Measurements from ENCODE around the gene KCNH8.
"Not testable (repeated sequence)": the region's sequence is repeated elsewhere in the genome, so short reads cannot be mapped to it uniquely, and the experiment has no call there.

KCNH8 gene

GRCh38 chr3:19147905-19148767 is at the start of gene KCNH8:
TSS of gene KCNH8 (plus strand) at chr3:19148510. CDS start at chr3:19148720, 210 bp downstream.
- DNase-seq = no peak

DNA sequence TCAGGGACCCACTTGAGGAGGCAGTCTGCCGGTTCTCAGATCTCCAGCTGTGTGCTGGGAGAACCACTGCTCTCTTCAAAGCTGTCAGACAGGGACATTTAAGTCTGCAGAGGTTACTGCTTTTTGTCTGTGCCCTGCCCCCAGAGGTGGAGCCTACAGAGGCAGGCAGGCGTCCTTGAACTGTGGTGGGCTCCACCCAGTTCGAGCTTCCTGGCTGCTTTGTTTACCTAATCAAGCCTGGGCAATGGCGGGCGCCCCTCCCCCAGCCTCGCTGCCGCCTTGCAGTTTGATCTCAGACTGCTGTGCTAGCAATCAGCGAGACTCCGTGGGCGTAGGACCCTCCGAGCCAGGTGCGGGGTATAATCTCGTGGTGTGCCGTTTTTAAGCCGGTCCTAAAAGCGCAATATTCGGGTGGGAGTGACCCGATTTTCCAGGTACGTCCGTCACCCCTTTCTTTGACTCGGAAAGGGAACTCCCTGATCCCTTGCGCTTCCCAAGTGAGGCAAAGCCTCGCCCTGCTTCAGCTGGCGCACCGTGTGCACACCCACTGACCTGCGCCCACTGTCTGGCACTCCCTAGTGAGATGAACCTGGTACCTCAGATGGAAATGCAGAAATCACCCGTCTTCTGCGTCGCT is 45.5 kb upstream of the KCNH8 start:
- not testable (repeated sequence) for DNase-seq

- no peak for DNase-seq
Observed at GRCh38 chr3:19103510-19103909, 44.8 kb upstream of the KCNH8 start.

DNA sequence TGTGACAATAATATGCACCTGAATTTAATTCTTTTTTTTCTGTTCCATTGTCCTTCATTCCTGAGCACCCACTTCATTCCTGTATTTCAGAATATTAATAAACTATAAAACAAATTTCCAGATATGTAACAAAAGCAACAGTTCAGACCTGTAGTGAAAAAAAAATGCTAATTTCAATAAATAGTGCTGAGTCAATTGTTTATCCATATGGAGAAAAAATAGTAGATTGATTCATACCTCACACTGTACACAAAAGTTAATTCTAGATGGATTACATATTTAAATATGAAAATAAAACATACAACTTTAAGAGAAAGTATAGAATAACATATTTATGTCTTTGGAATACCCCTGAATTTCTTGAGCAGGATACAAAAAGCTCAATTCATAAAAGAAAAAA is 43.9 kb upstream of the KCNH8 start:
- DNase-seq = no peak

- DNase-seq = no peak
Observed at GRCh38 chr3:19105826-19106225, 42.5 kb upstream of the KCNH8 start.

DNA sequence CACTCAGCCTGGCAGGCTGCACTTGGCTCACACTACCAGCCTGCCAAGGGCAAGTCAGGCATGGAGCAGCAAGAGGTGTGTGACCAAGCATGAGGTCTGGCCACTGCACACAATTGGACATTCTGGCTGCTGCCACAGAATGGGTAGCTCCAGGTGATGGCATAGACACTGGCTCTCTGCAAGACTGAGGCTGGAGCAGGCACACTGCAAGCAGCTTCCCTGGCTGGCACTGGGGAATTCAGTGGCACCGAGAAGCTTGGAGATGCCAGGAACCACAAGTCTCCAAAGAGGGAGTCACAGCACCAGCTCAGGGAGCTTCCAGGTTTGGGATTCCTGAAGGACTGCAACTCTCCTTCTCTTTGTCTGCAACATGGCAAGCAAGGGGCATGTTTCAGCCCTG is 42.0 kb upstream of the KCNH8 start:
- no peak for DNase-seq

GRCh38 chr3:19107719-19108118 is 40.6 kb upstream of the KCNH8 start:
- DNase-seq = no peak

DNA sequence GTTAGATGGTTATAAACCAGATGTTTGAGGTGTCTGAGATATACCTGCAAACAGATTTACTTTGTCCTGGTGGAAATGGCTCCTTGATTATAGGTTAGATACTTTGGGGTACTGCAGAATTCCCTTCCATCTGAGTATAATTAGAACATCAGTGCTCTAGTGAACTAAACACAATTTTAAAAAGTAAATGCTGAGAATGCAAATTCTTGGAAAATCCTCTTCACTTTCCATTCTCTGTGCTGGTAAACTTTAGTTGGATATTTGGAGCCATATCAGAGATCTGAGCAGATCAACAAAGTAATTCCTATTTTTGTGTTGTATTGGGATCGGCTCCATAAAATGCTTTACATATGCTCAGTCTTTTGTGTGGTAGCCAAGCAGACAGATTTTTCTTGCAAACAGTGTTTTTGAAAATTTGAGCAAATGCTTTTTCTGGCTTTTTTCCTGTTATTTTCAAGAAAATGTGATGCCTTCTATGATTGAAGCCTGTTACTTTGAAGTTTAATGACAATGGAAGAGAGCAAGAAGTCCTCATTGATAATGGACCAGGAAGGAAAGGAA is 37.9 kb upstream of the KCNH8 start:
- no peak for DNase-seq

DNA sequence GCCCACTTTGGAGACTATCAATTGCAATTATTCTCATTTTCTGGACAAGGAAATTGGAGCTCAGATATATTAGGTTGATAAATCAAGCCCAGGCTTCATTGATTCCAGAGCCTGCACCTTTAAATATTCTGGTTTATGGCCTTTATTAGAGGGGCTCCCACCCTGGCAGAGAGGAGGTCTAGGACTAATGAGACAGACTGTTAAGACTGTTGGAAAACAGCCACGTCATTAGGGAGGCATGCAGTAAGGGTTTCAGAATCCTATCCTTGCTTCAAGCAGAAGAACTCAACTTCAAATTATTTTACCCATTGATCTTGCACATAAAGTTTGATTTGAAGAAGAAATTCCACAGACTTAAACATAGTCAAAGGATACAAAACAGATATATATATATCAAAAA is 33.8 kb upstream of the KCNH8 start:
- DNase-seq = no peak

GRCh38 chr3:19116239-19116638 is 32.1 kb upstream of the KCNH8 start:
- no peak for DNase-seq

GRCh38 chr3:19124752-19125151 is 23.6 kb upstream of the KCNH8 start:
- no peak for DNase-seq

DNA sequence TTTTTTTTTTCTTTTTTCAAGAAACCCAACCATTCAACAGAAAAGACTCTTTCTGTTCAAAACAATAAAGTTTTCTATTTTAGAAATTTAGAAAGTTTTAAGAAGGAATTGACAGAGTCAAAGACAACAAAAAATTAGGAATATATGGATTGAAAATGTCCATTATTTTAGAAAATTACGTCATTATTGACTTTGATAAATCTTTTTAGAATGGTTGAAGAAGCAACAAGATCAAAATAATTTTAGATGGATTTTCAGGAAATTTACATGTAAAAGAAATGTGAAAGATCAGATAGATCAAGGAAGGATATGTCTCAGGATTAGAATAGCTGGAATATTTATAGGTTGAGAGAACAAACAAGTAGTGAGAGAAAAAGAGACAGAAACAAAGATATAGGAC is 8.4 kb upstream of the KCNH8 start:
- DNase-seq = no peak

GRCh38 chr3:19146685-19147650 is 1.3 kb upstream of the KCNH8 start:
- peak; percentile 29 for DNase-seq

GRCh38 chr3:19148768-19149091 is 420 bp downstream of the KCNH8 start:
- no peak for DNase-seq

DNA sequence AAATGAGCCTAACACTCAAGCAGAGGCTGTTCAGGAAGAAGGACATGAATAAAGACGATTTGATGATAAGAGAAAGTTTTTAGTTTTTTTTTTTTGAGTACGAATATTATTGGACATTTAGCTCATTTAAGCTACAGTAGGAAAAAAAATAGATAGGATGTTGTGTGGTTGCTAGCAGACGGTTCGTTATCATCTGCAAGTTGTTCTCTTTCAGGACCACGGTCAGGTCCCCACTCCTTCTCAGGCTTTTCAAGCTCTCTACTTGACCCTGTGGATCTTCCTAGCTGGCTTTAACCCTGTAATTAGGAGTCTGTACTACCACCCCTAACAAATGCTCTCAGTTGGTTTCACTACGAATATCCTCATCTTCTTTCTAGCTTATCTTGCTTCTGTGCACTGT is 1.1 kb downstream of the KCNH8 start:
- DNase-seq = no peak

- no peak for DNase-seq
Observed at GRCh38 chr3:19151171-19151570, 2.9 kb downstream of the KCNH8 start.

DNA sequence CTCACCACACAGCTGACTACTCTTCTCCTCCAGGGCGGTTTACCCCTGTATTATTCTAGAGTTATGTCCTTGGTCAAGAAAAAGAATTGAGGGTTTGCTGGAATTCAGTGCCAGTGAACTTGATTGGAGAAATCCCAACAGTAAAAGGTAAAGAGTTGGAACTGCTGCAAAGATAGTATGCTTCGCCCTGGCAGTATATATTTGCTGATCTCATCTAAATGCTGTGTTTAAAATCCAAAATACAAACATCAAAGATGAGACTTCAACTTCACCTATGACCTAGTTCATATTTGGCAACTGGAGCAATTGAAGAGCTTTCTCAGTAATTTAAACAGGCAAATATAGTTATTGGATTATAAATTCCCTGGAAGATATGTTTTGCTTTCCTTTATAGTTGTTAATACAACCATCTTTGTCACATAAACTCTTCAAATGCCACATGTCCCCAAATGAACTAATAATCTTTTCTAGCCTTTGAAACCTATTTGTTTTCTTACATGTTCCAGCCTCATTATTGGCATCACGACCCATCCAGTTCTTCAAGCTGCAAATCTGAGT is 6.5 kb downstream of the KCNH8 start:
- DNase-seq = no peak

DNA sequence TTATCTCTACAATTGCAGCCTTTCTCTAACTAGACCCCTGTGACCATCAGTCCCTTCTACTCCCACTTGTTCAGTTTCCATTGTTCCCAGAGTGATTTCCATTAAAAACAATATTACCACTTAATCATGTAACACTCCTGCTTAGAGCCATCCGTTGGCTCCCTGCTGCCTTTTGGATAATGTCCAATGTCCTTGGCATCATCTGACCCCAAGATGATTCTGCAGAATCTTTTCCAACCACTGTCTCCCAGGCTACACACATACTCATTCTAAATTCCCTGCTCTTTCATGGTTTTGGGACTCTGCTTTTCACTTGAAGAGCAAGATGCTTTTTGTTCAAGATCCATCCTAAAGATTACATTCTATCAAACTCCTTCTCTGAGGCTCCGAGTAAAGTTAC is 7.1 kb downstream of the KCNH8 start:
- DNase-seq = no peak

DNA sequence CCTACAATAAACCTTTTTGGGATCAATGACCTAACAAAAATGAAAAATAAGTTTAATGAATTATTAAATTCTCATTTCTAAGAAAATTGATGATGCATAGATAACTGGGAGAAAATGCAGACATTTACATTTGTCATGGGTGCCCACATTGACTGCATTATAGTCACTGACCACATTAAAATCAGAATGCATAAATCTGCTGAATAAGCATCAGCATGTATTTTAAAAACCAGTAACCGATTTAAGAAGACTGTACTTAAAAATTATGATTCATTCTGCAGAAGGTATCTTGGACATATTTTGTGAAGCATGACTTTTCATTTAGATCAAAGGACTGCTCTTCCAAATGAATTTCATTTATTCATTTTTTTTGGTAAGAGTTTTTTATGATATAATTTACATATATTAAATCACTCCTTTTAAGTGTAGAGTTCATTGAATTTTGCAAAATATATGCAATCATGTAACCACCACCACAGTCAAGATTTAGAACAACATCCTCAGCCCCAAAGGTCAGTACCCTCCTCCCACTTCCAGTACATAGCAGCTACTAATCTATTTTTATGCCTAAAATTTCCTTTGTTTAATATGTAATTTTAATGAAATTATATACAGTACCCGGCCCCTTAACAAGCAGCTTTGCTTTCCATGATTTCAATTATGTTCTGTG is 11.8 kb downstream of the KCNH8 start:
- no peak for DNase-seq

DNA sequence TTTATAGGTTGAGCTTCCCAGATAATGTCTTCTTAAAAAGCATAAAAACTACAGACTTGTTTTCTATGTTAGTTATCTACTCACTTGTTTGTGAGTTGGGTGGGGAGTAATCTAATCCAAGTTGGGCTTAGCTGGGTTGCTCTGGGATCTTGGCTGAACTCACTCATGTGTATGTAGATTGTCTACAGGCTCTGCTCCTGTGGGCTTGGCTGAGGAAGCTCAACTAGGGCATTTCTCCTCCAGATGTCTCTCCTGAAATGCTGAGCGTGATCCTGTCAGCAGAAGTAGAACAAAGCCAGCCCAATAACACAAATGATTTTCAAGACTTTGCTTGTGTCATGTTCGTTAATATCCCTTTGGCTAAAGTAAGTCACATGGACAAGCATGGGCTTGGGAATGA is 17.3 kb downstream of the KCNH8 start:
- DNase-seq = no peak

GRCh38 chr3:19171794-19172193 is 23.5 kb downstream of the KCNH8 start:
- DNase-seq = no peak

DNA sequence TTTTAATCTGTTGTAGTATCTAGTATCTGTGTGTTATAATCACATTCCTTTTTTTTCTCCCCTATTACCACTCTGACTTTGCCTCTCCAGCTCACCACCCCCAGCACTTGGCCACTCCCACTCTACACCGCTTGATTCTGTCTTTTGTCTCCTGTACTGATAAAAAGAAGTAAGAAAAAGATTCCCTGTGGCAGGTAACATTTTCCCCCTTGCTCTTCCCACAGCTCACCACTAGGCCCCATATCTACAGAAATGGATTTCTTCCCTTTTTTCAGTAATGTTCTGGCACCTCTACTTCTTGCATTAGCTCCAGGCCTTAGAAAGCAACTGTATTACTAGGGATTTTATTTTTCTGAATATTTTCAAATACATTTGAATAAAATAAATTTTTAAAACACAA is 25.6 kb downstream of the KCNH8 start:
- no peak for DNase-seq
